Activated T-helper 1 cell treated with Interleukin-2 at 50 U/mL for 16 hours (primary cell): Measurements from ENCODE around the gene LRRC56.

Experiments
- DNase-seq: peaks from one replicate; pipeline ENCODE4 v3.0.0-alpha.2; 2020; ENCODE audit warnings: low read depth

LRRC56 gene

GRCh38 chr11:575996-576768 lies 38.9 kb downstream of the LRRC56 start, which contains the start of gene PHRF1:
Gene PHRF1 (plus strand): TSS chr11:576470. CDS start chr11:581513, 5,043 bp downstream.
- peak; percentile 92 for DNase-seq

- DNase-seq, result no peak
These were observed 39.7 kb downstream of the LRRC56 start for GRCh38 chr11:576811-577610.

- no peak for DNase-seq
These were observed 40.2 kb downstream of the LRRC56 start for GRCh38 chr11:577611-577894.

GRCh38 chr11:578276-579035 lies 41.1 kb downstream of the LRRC56 start:
- no peak for DNase-seq

DNA sequence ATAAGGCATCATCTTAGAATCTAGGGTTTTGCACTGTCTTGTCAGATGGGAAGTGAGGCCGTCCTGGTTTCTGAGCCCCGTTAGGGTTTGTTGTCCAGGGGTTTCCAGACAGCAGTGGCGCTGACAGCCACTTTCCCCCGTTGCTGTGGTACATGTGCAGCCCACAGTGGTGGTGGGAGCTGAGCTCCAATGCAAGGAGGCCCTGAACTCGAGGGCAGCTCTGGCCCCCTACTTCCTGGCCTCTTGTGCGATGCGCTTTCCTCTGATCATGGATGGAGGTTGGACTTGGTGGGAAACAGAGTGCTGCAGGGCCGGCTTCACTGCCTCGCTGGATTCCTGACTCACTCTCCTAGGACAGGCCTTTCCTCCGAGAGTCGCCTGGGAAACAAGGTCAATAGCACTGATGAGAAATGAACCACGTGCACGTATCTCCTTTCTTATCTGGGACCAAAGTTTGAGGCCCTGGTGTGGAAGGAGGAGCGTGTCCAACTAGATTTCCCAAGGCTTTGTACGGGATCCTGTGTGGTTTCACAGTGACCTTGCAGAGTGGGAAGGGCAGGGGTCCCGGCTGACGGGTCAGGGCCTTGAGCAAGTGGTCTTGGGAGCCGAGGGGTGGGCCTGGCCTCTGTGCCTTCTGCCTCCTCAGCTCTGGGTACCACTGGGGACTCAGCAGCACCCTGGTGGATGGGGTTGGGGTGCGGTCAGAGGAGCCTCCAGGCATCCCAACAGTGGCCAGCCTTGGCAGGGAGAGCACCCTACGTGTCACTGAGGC lies 42.7 kb downstream of the LRRC56 start:
- DNase-seq, result no peak

GRCh38 chr11:581342-581741 lies 44.0 kb downstream of the LRRC56 start:
- DNase-seq, result no peak

DNA sequence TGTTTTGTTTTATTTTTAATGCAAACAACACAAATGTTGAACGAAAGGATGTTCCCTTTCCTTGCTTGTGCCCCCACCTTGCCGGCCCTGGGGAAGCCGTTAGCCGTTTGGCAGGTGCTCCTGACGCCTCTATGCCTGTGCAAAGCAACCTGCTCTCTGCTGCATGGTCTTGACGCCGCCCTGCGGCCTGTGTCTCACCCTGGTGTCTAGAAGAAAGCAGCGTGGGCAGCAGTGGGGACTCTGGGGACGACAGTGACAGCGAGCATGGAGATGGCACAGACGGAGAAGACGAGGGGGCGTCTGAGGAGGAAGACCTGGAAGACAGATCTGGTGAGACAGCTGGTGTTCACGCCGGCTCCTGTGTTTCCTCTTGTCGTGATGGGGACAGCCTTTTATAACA lies 44.4 kb downstream of the LRRC56 start:
- DNase-seq, result no peak

DNA sequence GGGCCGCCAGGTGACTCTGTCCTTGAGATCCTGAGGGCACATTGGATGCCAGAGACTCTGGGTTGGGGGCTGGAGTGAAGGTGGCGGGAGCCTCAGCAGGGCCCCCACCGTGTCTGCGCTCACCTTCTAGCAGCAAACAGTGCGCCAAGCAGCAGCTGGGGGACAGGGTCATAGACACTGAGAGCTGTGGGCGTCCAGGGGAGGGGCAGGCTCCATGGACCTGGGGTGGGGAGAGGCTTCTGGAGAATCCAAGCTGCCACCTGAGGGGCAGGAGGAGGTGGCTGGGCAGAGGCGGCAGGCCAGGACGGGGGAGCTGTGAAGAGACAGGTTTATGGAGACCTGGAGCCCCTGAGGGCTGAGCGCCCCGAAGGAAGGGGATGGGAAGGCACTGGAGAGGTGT lies 47.0 kb downstream of the LRRC56 start:
- DNase-seq, result no peak

DNA sequence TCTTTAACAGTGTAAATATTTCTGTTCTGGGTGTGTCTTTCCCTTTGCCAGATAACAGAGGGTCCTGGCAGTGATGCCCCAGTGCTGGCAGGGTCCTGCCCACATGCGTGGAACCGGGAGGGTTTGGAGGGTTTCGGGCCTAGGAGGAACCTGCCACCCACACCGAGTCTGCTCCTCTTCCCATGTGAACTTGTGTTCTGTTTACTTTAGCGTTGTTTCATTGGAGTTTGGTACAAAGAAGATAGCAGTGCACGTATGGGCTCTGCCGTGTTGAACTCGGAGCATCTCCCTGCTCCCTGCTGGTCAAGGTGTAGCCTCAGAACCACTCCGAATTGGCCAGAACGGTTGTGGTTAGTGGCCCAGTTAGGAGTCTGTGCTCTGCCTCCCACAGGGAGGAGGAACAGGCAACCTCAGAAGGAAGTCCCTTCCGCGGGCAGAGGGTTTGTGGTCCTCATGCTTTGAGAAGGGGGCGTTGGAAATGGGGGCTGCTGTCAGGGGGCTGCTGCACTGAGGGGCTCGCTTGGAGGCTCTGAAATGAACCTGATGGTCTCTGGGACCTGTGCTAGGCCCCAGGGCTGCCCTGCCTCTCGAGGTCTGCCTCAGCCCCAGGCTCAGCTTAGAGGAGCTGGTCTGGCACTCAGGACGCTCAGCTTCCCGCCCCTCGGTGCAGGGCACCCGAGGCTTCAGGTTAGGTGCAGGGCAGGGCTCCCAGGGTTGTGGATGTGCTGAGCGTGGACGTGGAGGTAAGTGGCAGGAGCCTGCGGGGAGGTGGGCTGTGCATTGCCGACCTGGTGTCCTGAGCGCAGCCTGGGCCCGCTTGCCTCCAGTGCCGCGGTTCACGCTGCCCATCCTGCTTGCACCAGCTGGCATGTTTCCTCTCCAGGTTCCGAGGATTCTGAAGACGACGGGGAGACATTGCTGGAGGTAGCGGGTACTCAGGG lies 49.3 kb downstream of the LRRC56 start:
- no peak for DNase-seq

- DNase-seq, result no peak
These were observed 50.2 kb downstream of the LRRC56 start for GRCh38 chr11:587546-587945.

GRCh38 chr11:587978-588380 lies 50.7 kb downstream of the LRRC56 start:
- DNase-seq, result peak; percentile 51

DNA sequence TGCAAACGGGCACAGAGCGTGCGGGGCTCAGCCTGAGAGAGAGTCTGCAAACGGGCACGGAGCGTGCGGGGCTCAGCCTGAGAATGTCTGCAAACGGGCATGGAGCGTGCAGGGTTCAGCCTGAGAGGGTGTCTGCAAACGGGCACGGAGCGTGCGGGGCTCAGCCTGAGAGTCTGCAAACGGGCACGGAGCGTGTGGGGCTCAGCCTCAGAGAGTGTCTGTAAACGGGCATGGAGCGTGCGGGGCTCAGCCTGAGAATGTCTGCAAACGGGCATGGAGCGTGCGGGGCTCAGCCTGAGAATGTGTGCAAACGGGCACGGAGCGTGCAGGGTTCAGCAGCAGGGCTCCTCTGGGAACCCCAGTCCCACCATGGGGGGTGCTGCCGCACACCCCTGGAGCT lies 52.5 kb downstream of the LRRC56 start:
- no peak for DNase-seq

GRCh38 chr11:590997-591396 lies 53.7 kb downstream of the LRRC56 start:
- no peak for DNase-seq

DNA sequence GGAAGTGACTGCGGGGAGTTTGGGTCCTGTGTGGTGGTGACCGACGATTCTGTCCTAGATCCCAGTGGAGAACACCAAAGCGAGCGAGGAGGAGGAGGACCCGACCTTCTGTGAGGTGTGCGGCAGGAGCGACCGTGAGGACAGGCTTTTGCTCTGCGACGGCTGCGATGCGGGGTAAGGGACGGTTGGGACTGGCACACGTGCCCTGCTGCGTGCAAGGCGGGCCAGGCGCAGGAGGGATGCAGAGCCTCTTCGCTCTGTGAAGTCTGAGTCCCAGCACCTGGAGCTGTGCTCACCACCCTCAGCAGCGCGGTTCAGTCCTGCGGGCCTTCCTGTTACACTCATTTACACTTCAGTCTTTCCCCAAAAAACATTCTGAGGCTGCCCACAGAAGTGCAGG lies 55.2 kb downstream of the LRRC56 start:
- no peak for DNase-seq

DNA sequence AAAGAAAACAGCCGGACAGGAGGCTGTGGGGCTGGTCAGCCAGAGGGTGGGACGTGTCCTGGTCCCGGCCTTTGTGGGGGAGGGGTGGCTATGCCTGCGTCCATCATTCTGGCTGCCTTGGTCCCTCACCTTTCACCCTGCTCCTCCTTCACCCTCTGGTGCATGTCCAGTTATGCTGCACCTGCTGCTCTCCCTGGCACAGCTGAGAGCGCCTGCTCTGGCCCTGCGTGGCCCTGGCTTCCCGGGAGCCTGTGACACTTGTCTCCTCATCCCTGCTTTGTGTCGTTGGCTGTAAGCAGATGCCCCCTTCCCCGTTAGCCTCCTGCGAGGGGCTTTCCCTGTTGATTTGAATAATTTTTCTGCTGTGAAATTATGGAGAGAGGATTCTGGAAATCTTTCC lies 55.6 kb downstream of the LRRC56 start:
- no peak for DNase-seq

- no peak for DNase-seq
These were observed 56.0 kb downstream of the LRRC56 start for GRCh38 chr11:593347-593746.

DNA sequence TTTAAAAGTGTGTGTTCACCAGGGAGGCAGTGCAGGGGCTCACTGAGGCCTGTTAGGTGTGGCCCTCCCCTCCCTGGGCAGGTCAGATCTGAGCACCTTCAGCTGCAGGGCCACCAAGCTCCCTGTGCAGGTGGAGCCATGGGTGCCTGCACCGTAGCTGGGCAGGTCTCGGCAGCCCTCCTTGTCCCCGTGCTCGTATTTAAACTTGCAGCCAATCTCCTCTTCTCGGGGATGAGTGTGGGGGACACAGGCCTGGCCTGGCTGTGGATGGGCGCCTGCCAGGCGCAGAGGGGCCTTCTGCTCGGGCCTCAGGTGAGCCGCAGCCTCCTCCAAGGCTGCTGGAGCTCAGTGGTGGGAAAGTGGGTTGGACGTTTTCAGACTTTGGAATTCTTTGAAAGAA lies 58.1 kb downstream of the LRRC56 start:
- DNase-seq, result no peak

DNA sequence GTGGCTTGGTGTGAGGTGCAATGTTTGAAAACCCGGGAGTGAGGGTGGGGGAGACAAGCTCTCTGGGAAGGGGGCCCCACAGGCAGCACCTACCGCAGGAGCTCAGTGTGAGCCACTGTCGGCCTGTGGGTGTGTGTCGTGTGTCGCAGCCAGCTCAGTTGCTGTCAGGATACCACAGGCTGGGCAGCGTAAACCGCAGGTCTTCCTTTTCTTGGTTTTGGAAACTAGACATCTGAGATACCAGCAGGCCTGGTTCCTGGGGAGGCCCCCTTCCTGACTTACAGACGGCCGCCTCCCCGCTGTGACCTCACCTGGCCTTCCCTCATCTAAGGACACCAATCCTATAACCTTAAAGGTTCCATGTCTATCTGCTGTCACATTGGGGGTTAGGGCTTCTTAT lies 59.0 kb downstream of the LRRC56 start:
- DNase-seq, result no peak

GRCh38 chr11:597166-597725 lies 59.9 kb downstream of the LRRC56 start:
- no peak for DNase-seq

GRCh38 chr11:598005-598680 lies 60.8 kb downstream of the LRRC56 start:
- DNase-seq, result no peak
